Measurements from ENCODE around the gene MBP.

DNA sequence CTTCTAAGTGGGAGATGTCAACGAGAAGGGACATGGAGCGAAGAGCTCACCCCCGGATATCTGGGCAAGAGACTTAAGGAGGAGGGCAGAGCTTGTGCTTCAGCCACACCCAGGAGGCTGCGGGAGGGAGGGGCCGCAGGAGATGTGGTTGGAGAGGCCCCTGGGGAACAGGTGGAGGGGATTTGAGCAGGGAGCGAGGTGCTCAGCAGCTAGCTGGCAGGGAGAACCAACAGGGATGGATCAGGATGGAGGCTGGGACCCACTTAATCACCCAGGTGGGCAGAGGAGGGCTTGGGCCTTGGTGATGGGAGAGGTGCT, 78.3 kb downstream of the MBP start:
- TF ChIP-seq ZFP3 (CRISPR knock-in tag; IDR thresholded peaks at IDR 0.05) (no peak), OSR1 (CRISPR knock-in tag; IDR thresholded peaks at IDR 0.05) (no peak), TOX (CRISPR knock-in tag; IDR thresholded peaks at IDR 0.05; ENCODE audit: borderline replicate concordance) (no peak), ZNF8 (CRISPR knock-in tag; IDR thresholded peaks at IDR 0.05) (no peak), ARNTL (CRISPR knock-in tag; IDR thresholded peaks at IDR 0.05; ENCODE audit: borderline replicate concordance, low read depth) (no peak), ESRRG (CRISPR knock-in tag; IDR thresholded peaks at IDR 0.05) (no peak), PATZ1 (CRISPR knock-in tag; IDR thresholded peaks at IDR 0.05; ENCODE audit: borderline replicate concordance) (no peak), ISL1 (CRISPR knock-in tag; IDR thresholded peaks at IDR 0.05) (no peak)
- TF ChIP-seq, protein P1, sequence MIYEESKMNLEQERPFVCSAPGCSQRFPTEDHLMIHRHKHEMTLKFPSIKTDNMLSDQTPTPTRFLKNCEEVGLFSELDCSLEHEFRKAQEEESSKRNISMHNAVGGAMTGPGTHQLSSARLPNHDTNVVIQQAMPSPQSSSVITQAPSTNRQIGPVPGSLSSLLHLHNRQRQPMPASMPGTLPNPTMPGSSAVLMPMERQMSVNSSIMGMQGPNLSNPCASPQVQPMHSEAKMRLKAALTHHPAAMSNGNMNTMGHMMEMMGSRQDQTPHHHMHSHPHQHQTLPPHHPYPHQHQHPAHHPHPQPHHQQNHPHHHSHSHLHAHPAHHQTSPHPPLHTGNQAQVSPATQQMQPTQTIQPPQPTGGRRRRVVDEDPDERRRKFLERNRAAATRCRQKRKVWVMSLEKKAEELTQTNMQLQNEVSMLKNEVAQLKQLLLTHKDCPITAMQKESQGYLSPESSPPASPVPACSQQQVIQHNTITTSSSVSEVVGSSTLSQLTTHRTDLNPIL (CRISPR knock-in tag; IDR thresholded peaks at IDR 0.05; ENCODE audit: low read depth): no peak
- TF ChIP-seq, protein P2, sequence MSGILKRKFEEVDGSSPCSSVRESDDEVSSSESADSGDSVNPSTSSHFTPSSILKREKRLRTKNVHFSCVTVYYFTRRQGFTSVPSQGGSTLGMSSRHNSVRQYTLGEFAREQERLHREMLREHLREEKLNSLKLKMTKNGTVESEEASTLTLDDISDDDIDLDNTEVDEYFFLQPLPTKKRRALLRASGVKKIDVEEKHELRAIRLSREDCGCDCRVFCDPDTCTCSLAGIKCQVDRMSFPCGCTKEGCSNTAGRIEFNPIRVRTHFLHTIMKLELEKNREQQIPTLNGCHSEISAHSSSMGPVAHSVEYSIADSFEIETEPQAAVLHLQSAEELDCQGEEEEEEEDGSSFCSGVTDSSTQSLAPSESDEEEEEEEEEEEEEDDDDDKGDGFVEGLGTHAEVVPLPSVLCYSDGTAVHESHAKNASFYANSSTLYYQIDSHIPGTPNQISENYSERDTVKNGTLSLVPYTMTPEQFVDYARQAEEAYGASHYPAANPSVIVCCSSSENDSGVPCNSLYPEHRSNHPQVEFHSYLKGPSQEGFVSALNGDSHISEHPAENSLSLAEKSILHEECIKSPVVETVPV (CRISPR knock-in tag; IDR thresholded peaks at IDR 0.05): no peak

Measured in SK-N-SH treated with all-trans-retinoic acid at 6 μM for 48 hours (cell line).